ENCODE measurements around the gene NEIL1. TPM values are rescaled to one million over a fixed set of nuclear protein-coding genes. Genes with fewer than 3 reads are reported as not detected.
A peak's percentile ranks its signal among the peaks of the same experiment; 100 is the strongest.
"Not testable (repeated sequence)": the region's sequence is repeated elsewhere in the genome, so short reads cannot be mapped to it uniquely, and the experiment has no call there.

Gene NEIL1
- total RNA-seq, 2 experiments from 2014 or later, result 99.5 to 159 TPM

GRCh38 chr15:75333654-75334419 is 13.0 kb upstream of the NEIL1 start:
- intact Hi-C loops (cut with micrococcal nuclease; ENCODE audit: unreplicated experiment); H3K9me3 ChIP-seq (ENCODE audit: low read length); DNase-seq (ENCODE audit: low spot score); H3K9me2 ChIP-seq (ENCODE audit: insufficient read depth, low read length); H3K36me3 ChIP-seq (ENCODE audit: insufficient read depth, low read length); POLR2A ChIA-PET; BruUV-seq (replicated peaks); CTCF ChIA-PET (ENCODE audit: unreplicated experiment); H2AFZ ChIP-seq (ENCODE audit: low read length); H3K4me2 ChIP-seq (ENCODE audit: low read length); H4K20me1 ChIP-seq (ENCODE audit: insufficient read depth, low read length); H3K4me3 ChIP-seq (ENCODE audit: low read depth, low read length, poor library complexity, severe bottlenecking); H3K27ac ChIP-seq (ENCODE audit: low read depth, low read length, poor library complexity, severe bottlenecking): not testable (repeated sequence)
- Histone ChIP-seq H3K4me1 (ENCODE audit: insufficient read depth, low read length, poor library complexity, severe bottlenecking) (peaks cover 14% of the 10 kb centered on the region), H3K79me2 (ENCODE audit: insufficient read depth, low read depth, low read length) (peaks cover 12% of the 10 kb centered on the region; the same call in 1 of the 2 replicates)

- DNase-seq (ENCODE audit: low spot score), result no peak
- TF ChIP-seq EZH2phosphoT487 (IDR thresholded peaks at IDR 0.05; ENCODE audit: borderline replicate concordance, low read depth, low read length), result no peak
- TF ChIP-seq, protein P1, sequence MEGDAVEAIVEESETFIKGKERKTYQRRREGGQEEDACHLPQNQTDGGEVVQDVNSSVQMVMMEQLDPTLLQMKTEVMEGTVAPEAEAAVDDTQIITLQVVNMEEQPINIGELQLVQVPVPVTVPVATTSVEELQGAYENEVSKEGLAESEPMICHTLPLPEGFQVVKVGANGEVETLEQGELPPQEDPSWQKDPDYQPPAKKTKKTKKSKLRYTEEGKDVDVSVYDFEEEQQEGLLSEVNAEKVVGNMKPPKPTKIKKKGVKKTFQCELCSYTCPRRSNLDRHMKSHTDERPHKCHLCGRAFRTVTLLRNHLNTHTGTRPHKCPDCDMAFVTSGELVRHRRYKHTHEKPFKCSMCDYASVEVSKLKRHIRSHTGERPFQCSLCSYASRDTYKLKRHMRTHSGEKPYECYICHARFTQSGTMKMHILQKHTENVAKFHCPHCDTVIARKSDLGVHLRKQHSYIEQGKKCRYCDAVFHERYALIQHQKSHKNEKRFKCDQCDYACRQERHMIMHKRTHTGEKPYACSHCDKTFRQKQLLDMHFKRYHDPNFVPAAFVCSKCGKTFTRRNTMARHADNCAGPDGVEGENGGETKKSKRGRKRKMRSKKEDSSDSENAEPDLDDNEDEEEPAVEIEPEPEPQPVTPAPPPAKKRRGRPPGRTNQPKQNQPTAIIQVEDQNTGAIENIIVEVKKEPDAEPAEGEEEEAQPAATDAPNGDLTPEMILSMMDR (conservative IDR thresholded peaks at IDR 0.05; ENCODE audit: low read length), result no peak
- H3K9me3 ChIP-seq (ENCODE audit: low read length), result no peaks in the 10 kb centered on the region
- H3K4me1 ChIP-seq (ENCODE audit: insufficient read depth, low read length, poor library complexity, severe bottlenecking), result peaks cover 14% of the 10 kb centered on the region
- TSS peak; percentile 92 for BruUV-seq (replicated peaks)
- ChIA-PET POLR2A (interaction anchor here (0.9 kb wide), 1 partner anchor 506 kb away, joined by 4 read pairs; no protein-coding TSS in a partner anchor), CTCF (ENCODE audit: unreplicated experiment) (interaction anchor here (0.6 kb wide), 1 partner anchor 12 kb away, joined by 3 read pairs; no protein-coding TSS in a partner anchor)
- peaks cover 12% of the 10 kb centered on the region; the same call in 1 of the 2 replicates for H3K36me3 ChIP-seq (ENCODE audit: insufficient read depth, low read length)
- H2AFZ ChIP-seq (ENCODE audit: low read length), result peak overlapping the region; percentile 89
- peak overlapping the region; percentile 93 for H3K4me3 ChIP-seq (ENCODE audit: low read depth, low read length, poor library complexity, severe bottlenecking)
- H3K79me2 ChIP-seq (ENCODE audit: insufficient read depth, low read depth, low read length), result peaks cover 12% of the 10 kb centered on the region; the same call in 1 of the 2 replicates
- intact Hi-C loops (cut with micrococcal nuclease; ENCODE audit: unreplicated experiment), result no loop called here
- H3K9me2 ChIP-seq (ENCODE audit: insufficient read depth, low read length), result no peaks in the 10 kb centered on the region
- H3K4me2 ChIP-seq (ENCODE audit: low read length), result peak overlapping the region; percentile 98
- H4K20me1 ChIP-seq (ENCODE audit: insufficient read depth, low read length), result no peaks in the 10 kb centered on the region
- no peak overlapping the region for H3K27ac ChIP-seq (ENCODE audit: low read depth, low read length, poor library complexity, severe bottlenecking)
Measured at GRCh38 chr15:75335313-75335704, 11.5 kb upstream of the NEIL1 start.

DNA sequence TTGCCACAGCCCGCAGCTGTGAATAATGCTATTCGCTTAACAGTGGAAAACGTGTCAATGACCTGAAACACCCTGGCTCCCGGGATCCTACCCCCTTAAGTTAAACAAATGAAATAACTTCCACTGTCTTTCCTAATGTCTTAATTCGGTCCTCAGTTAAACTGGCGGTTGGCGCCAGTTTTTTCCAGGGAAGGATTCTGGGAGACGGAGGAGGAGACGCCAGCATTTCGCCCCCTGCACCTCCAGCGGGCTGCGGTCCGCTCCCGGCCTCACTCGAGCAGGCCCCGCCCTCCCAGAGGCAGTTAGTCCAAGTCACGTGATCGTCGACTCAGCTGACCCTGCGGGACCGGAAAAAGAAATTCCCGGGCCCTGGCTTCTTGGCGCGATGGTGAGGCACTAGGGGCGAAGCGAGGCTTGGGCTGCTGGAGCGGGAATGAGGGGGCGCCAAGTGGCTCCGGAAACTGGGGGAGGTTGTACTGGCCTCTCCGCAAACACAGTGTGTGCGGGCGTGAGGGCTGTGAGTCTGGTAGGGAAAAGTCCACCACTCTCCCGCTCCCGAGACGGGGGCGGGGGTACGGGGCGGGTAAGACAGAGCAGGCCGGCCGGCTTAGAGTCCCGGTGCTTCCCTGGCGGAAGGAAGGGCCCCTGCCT is 11.0 kb upstream of the NEIL1 start, which contains the start of gene COMMD4:
Gene COMMD4 (plus strand): TSS at position 359 of the 651 bp plus-strand sequence. CDS start 27 bp downstream, at position 386.
- peak within 1 kb of the TSS; percentile 89 for H2AFZ ChIP-seq (ENCODE audit: low read length)
- no TSS peak for BruUV-seq (replicated peaks)
- TF ChIP-seq, protein P1 (conservative IDR thresholded peaks at IDR 0.05; ENCODE audit: low read length), result no peak
- TF ChIP-seq EZH2phosphoT487 (IDR thresholded peaks at IDR 0.05; ENCODE audit: borderline replicate concordance, low read depth, low read length), result no peak
- DNase-seq (ENCODE audit: low spot score), result peak; percentile 95
- intact Hi-C loops (cut with micrococcal nuclease; ENCODE audit: unreplicated experiment), result no loop called here
- H3K4me3 ChIP-seq (ENCODE audit: low read depth, low read length, poor library complexity, severe bottlenecking), result peak within 1 kb of the TSS; percentile 93
- ChIA-PET CTCF (ENCODE audit: unreplicated experiment) (interaction anchor here (0.6 kb wide), 1 partner anchor 12 kb away, joined by 3 read pairs; no protein-coding TSS in a partner anchor), POLR2A (interaction anchor here (0.9 kb wide), 1 partner anchor 505 kb away, joined by 4 read pairs; no protein-coding TSS in a partner anchor)
- peak within 1 kb of the TSS; percentile 38 for H3K27ac ChIP-seq (ENCODE audit: low read depth, low read length, poor library complexity, severe bottlenecking)
- H4K20me1 ChIP-seq (ENCODE audit: insufficient read depth, low read length), result no peaks in the 10 kb centered on the region
- H3K79me2 ChIP-seq (ENCODE audit: insufficient read depth, low read depth, low read length), result peaks cover 12% of the 10 kb centered on the region; the same call in 1 of the 2 replicates
- no peaks in the 10 kb centered on the region for H3K9me3 ChIP-seq (ENCODE audit: low read length)
- peak within 1 kb of the TSS; percentile 98 for H3K4me2 ChIP-seq (ENCODE audit: low read length)
- peaks cover 14% of the 10 kb centered on the region for H3K4me1 ChIP-seq (ENCODE audit: insufficient read depth, low read length, poor library complexity, severe bottlenecking)
- H3K9me2 ChIP-seq (ENCODE audit: insufficient read depth, low read length), result no peaks in the 10 kb centered on the region
- H3K36me3 ChIP-seq (ENCODE audit: insufficient read depth, low read length), result peaks cover 15% of the 10 kb centered on the region; the same call in 1 of the 2 replicates
